Astrocyte (in vitro differentiated cells and primary cell): ENCODE results near the gene IGF1R. TPM values are rescaled to one million over a fixed set of nuclear protein-coding genes. Genes with fewer than 3 reads are reported as not detected.

Source experiments
- DNase-seq: peaks from one replicate; pipeline ENCODE4 v3.0.0-alpha.2; 2010; ENCODE audit warnings: low read depth
- FAIRE-seq: peaks from 2 replicates; lab custom pipeline; 2011; peaks lifted over from hg19 to GRCh38; lab: Jason Lieb, UNC
- H2AFZ ChIP-seq: 2 replicates; pipeline ENCODE4 v1.6.0; 2012; ENCODE audit warnings: low read depth, low read length, inconsistent platforms
- H3K27ac ChIP-seq: 2 replicates; pipeline ENCODE4 v1.5.1; 2011; ENCODE audit warnings: low read depth, low read length, inconsistent platforms
- H3K27me3 ChIP-seq: 2 replicates; pipeline ENCODE4 v1.6.0; 2011; ENCODE audit warnings: low read length, inconsistent platforms; ENCODE audit not compliant: insufficient read depth
- H3K36me3 ChIP-seq: 2 replicates; pipeline ENCODE4 v1.5.1; 2011; ENCODE audit warnings: low read length, inconsistent platforms; ENCODE audit not compliant: insufficient read depth
- H3K4me1 ChIP-seq: 2 replicates; pipeline ENCODE4 v1.5.1; 2011; ENCODE audit warnings: low read length, inconsistent platforms; ENCODE audit not compliant: insufficient read depth
- H3K4me2 ChIP-seq: 2 replicates; pipeline ENCODE4 v1.6.0; 2012; ENCODE audit warnings: low read length, inconsistent platforms
- H3K4me3 ChIP-seq: 2 replicates; pipeline ENCODE4 v1.5.1; 2011; ENCODE audit warnings: low read depth, mild to moderate bottlenecking, low read length, inconsistent platforms; ENCODE audit not compliant: insufficient read depth
- H3K79me2 ChIP-seq: 2 replicates; pipeline ENCODE4 v1.6.0; 2012; ENCODE audit warnings: mild to moderate bottlenecking, low read length, inconsistent platforms; ENCODE audit not compliant: insufficient read depth
- H3K9ac ChIP-seq: 2 replicates; pipeline ENCODE4 v1.6.0; 2012; ENCODE audit warnings: mild to moderate bottlenecking, low read length, inconsistent platforms
- H3K9me3 ChIP-seq: 2 replicates; pipeline ENCODE4 v1.5.1; 2012; ENCODE audit warnings: low read depth, mild to moderate bottlenecking, low read length, inconsistent platforms; ENCODE audit not compliant: insufficient read depth
- H4K20me1 ChIP-seq: 2 replicates; pipeline ENCODE4 v1.6.0; 2012; ENCODE audit warnings: low read length, inconsistent platforms; ENCODE audit not compliant: insufficient read depth
- H3K27ac Mint-ChIP-seq: one replicate; pipeline ENCODE4 v1.8.0; 2021; ENCODE audit warnings: mild to moderate bottlenecking, mixed read lengths; ENCODE audit not compliant: unreplicated experiment
- H3K27me3 Mint-ChIP-seq: one replicate; pipeline ENCODE4 v1.8.0; 2021; ENCODE audit warnings: low read depth, mixed read lengths; ENCODE audit not compliant: unreplicated experiment
- H3K36me3 Mint-ChIP-seq: one replicate; pipeline ENCODE4 v1.8.0; 2021; ENCODE audit warnings: low read depth, mixed read lengths; ENCODE audit not compliant: unreplicated experiment
- H3K4me1 Mint-ChIP-seq: one replicate; pipeline ENCODE4 v1.8.0; 2021; ENCODE audit warnings: low read depth, mixed read lengths; ENCODE audit not compliant: unreplicated experiment
- H3K4me3 Mint-ChIP-seq: one replicate; pipeline ENCODE4 v1.8.0; 2021; ENCODE audit warnings: mild to moderate bottlenecking, moderate library complexity, mixed read lengths; ENCODE audit not compliant: unreplicated experiment
- H3K9me3 Mint-ChIP-seq: one replicate; pipeline ENCODE4 v1.8.0; 2021; ENCODE audit warnings: mild to moderate bottlenecking, mixed read lengths; ENCODE audit not compliant: unreplicated experiment
- CTCF ChIP-seq: IDR thresholded peaks from 2 replicates; pipeline ENCODE4 v1.5.1; 2011; ENCODE audit warnings: low read depth, mild to moderate bottlenecking, inconsistent platforms, low read length, moderate library complexity; ENCODE audit not compliant: insufficient read depth
- EZH2 ChIP-seq: IDR thresholded peaks from 2 replicates; pipeline ENCODE4 v1.6.1; 2012; ENCODE audit warnings: mild to moderate bottlenecking, low read length, inconsistent platforms; ENCODE audit not compliant: insufficient read depth
- total RNA-seq: library from RNA; stranded (reverse); gene quantifications from 2 replicates; pipeline ENCODE4 v1.2.1, GENCODE V29; 2021

IGF1R gene
- total RNA-seq, 1 donor from 2014 or later: 270 TPM

GRCh38 chr15:98840053-98840452 is 191.7 kb downstream of the IGF1R start:
- Histone ChIP-seq H3K4me1 (peaks cover 4% of the 10 kb centered on the region), H3K4me3 (no peak overlapping the region), H3K27ac (no peak overlapping the region), H2AFZ (no peak overlapping the region), H3K27me3 (no peaks in the 10 kb centered on the region), H3K79me2 (peaks cover 95% of the 10 kb centered on the region), H3K4me2 (no peak overlapping the region), H3K9ac (no peak overlapping the region), H3K36me3 (no peaks in the 10 kb centered on the region), H3K9me3 (no peaks in the 10 kb centered on the region), H4K20me1 (peaks cover 98% of the 10 kb centered on the region)
- Mint-ChIP-seq H3K36me3 (peaks cover 44% of the 10 kb centered on the region), H3K4me3 (no peak overlapping the region), H3K4me1 (peaks cover 36% of the 10 kb centered on the region), H3K9me3 (peaks cover 4% of the 10 kb centered on the region), H3K27me3 (no peaks in the 10 kb centered on the region), H3K27ac (no peak overlapping the region)
- FAIRE-seq (no peak), DNase-seq (no peak)
- TF ChIP-seq CTCF: no peak
- no peak for TF ChIP-seq EZH2

GRCh38 chr15:98841419-98841970 is 193.2 kb downstream of the IGF1R start:
- peaks cover 34% of the 10 kb centered on the region for H3K36me3 Mint-ChIP-seq
- H3K9ac ChIP-seq: no peak overlapping the region
- peaks cover 95% of the 10 kb centered on the region for H3K79me2 ChIP-seq
- no peak overlapping the region for H3K4me2 ChIP-seq
- H3K27me3 Mint-ChIP-seq: no peaks in the 10 kb centered on the region
- peaks cover 48% of the 10 kb centered on the region for H3K4me1 Mint-ChIP-seq
- H3K36me3 ChIP-seq: no peaks in the 10 kb centered on the region
- H3K9me3 Mint-ChIP-seq: peaks cover 2% of the 10 kb centered on the region
- no peak for DNase-seq
- no peak for FAIRE-seq
- no peaks in the 10 kb centered on the region for H3K9me3 ChIP-seq
- H2AFZ ChIP-seq: no peak overlapping the region
- no peaks in the 10 kb centered on the region for H3K27me3 ChIP-seq
- H3K4me1 ChIP-seq: peaks cover 4% of the 10 kb centered on the region
- no peak overlapping the region for H3K4me3 Mint-ChIP-seq
- H4K20me1 ChIP-seq: peaks cover 99% of the 10 kb centered on the region
- H3K27ac ChIP-seq: no peak overlapping the region
- no peak overlapping the region for H3K4me3 ChIP-seq
- H3K27ac Mint-ChIP-seq: no peak overlapping the region
- TF ChIP-seq EZH2: no peak
- TF ChIP-seq CTCF: no peak

- no peaks in the 10 kb centered on the region for H3K27me3 ChIP-seq
- H4K20me1 ChIP-seq: peaks cover 99% of the 10 kb centered on the region
- H3K9me3 ChIP-seq: no peaks in the 10 kb centered on the region
- H3K4me2 ChIP-seq: no peak overlapping the region
- Mint-ChIP-seq H3K4me1 (peaks cover 51% of the 10 kb centered on the region), H3K36me3 (peaks cover 26% of the 10 kb centered on the region), H3K27ac (no peak overlapping the region), H3K9me3 (no peaks in the 10 kb centered on the region), H3K27me3 (no peaks in the 10 kb centered on the region), H3K4me3 (no peak overlapping the region)
- no peak overlapping the region for H3K9ac ChIP-seq
- H2AFZ ChIP-seq: no peak overlapping the region
- DNase-seq: no peak
- no peak overlapping the region for H3K4me3 ChIP-seq
- peak; percentile 49 for FAIRE-seq
- H3K79me2 ChIP-seq: peaks cover 95% of the 10 kb centered on the region
- H3K27ac ChIP-seq: no peak overlapping the region
- no peaks in the 10 kb centered on the region for H3K36me3 ChIP-seq
- H3K4me1 ChIP-seq: peaks cover 4% of the 10 kb centered on the region
- TF ChIP-seq CTCF (no peak), EZH2 (no peak)
Observed at GRCh38 chr15:98842192-98842972, 194.0 kb downstream of the IGF1R start.
